CD4-positive, alpha-beta T cell (primary cell): ENCODE results near the gene SCAMP5. TPM values are rescaled to one million over a fixed set of nuclear protein-coding genes. Genes with fewer than 3 reads are reported as not detected.
A peak's percentile ranks its signal among the peaks of the same experiment; 100 is the strongest.

Source experiments
- ATAC-seq: fragments of 200-7000 bp; cut with Tn5 transposase; one replicate; pipeline ENCODE4 v1.10.0; 2022; ENCODE audit warnings: mild to moderate bottlenecking; ENCODE audit not compliant: poor library complexity
- CTCF ChIA-PET: fragments of 350-600 bp; sonication (Branson Sonifier 250); formaldehyde crosslinking; loops from one replicate; lab custom pipeline; 2021; ENCODE audit warnings: antibody characterized with exemption, inconsistent platforms; lab: Charles Lee
- POLR2A ChIA-PET: fragments of 350-600 bp; sonication (Branson Sonifier 250); formaldehyde crosslinking; loops from one replicate; lab custom pipeline; 2021; ENCODE audit warnings: antibody characterized with exemption, inconsistent platforms; lab: Charles Lee
- DNase-seq, 14 experiments: peaks; one replicate each; pipeline ENCODE4 v3.0.0-alpha.2; 2013 to 2020; ENCODE audit warnings: mixed read lengths in 2 of 14
- H3K27ac ChIP-seq, 2 donors: one replicate each; pipeline versions ENCODE4 v1.5.1 to v1.7.0; 2013; ENCODE audit warnings: low read length in 2 of 2, low read depth in 1 of 2, mild to moderate bottlenecking in 1 of 2
- H3K27me3 ChIP-seq, 2 experiments: 1 replicate in 1 of 2; 2 replicates in 1 of 2; pipeline versions ENCODE4 v1.6.1 to v1.7.0; 2013; ENCODE audit warnings: low read length in 2 of 2, control low read depth in 1 of 2, mild to moderate bottlenecking in 1 of 2, moderate library complexity in 1 of 2; ENCODE audit not compliant: insufficient read depth in 2 of 2, control insufficient read depth in 1 of 2
- H3K36me3 ChIP-seq: one replicate; pipeline ENCODE4 v1.6.1; 2013; ENCODE audit warnings: low read length, control low read depth; ENCODE audit not compliant: insufficient read depth
- H3K4me1 ChIP-seq: one replicate; pipeline ENCODE4 v1.6.1; 2013; ENCODE audit warnings: low read length, control low read depth; ENCODE audit not compliant: insufficient read depth
- H3K4me3 ChIP-seq: one replicate; pipeline ENCODE4 v1.5.1; 2013; ENCODE audit warnings: mild to moderate bottlenecking, low read length, moderate library complexity
- H3K9me3 ChIP-seq, 2 experiments: 1 replicate in 1 of 2; 2 replicates in 1 of 2; pipeline versions ENCODE4 v1.6.1 to v1.7.0; 2013; ENCODE audit warnings: low read length in 2 of 2, mild to moderate bottlenecking in 2 of 2, control low read depth in 1 of 2, moderate library complexity in 1 of 2; ENCODE audit not compliant: control insufficient read depth in 1 of 2, insufficient read depth in 1 of 2
- H3K27ac Mint-ChIP-seq: one replicate; pipeline ENCODE4 v1.8.0; 2020; ENCODE audit warnings: mixed read lengths
- H3K27me3 Mint-ChIP-seq: one replicate; pipeline ENCODE4 v1.8.0; 2021; ENCODE audit warnings: mixed read lengths
- H3K36me3 Mint-ChIP-seq: one replicate; pipeline ENCODE4 v1.8.0; 2021; ENCODE audit warnings: low read depth, mixed read lengths
- H3K4me1 Mint-ChIP-seq: one replicate; pipeline ENCODE4 v1.8.0; 2021; ENCODE audit warnings: low read depth, mixed read lengths
- H3K4me3 Mint-ChIP-seq: one replicate; pipeline ENCODE4 v1.8.0; 2020; ENCODE audit warnings: mild to moderate bottlenecking, mixed read lengths
- H3K9me3 Mint-ChIP-seq: one replicate; pipeline ENCODE4 v1.8.0; 2020; ENCODE audit warnings: mixed read lengths
- intact Hi-C, 2 experiments: fragments of 100-400 bp; cut with DNase I in 1 of 2; cut with micrococcal nuclease in 1 of 2; formaldehyde crosslinking; loops; one replicate each; pipeline versions ENCODE4 v1.15.1 to v1.9.0; 2023 to 2025; cut with DNase I, micrococcal nuclease
- total RNA-seq, 174 experiments: library from RNA in 2 of 174; stranded (reverse) in 2 of 174; gene quantifications; one replicate each; pipeline ENCODE4 v1.2.3 and lab custom pipeline; 2021 to 2026
- TF ChIP-seq, protein P1 (sequence below): fragments of 200-600 bp; IDR thresholded peaks from one replicate; pipeline ENCODE4 v1.8.0; 2022; ENCODE audit warnings: antibody characterized with exemption, mild to moderate bottlenecking

SCAMP5 gene
- total RNA-seq, 2 experiments from 2014 or later, result 5.7 to 6.4 TPM

DNA sequence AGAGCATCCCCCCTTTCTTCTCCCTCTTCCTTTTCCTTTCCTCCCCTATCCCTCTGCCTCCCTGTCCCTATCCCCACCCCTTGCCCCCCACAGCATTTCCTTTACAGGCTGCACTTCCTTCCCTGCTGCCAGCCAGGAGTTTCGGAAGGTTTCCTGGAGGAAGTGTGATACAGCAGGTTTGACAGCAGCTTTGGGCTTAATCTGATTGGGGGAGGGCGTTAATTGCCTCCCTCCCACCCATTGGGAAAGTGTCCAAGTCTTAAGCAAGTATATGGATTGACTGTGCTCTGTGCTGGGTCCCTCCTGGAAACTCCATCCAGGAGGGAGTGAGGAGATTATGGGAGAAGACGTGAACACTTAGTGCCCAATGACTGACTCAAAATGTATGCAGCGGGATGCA is 1.8 kb downstream of the SCAMP5 start:
- no peak overlapping the region for H3K4me3 ChIP-seq
- DNase-seq, result no peak
- intact Hi-C loops, result loop anchor here (5.0 to 10.0 kb wide), 2 partner anchors 60 to 458 kb away; partner anchors contain the start of genes COX5A (in 1 of the 2) and SIN3A (in 1 of the 2)
- Mint-ChIP-seq H3K4me3 (peak overlapping the region; percentile 87), H3K27me3 (peaks cover 19% of the 10 kb centered on the region), H3K27ac (no peak overlapping the region), H3K9me3 (no peaks in the 10 kb centered on the region), H3K36me3 (no peaks in the 10 kb centered on the region), H3K4me1 (peaks cover 22% of the 10 kb centered on the region)
- no peaks in the 10 kb centered on the region for H3K36me3 ChIP-seq
- no peaks in the 10 kb centered on the region for H3K9me3 ChIP-seq
- peaks cover 24 to 26% of the 10 kb centered on the region in 2 experiments for H3K27me3 ChIP-seq
- POLR2A ChIA-PET, result no interaction called here
- no peak for ATAC-seq
- H3K4me1 ChIP-seq, result peaks cover 16% of the 10 kb centered on the region
- TF ChIP-seq, protein P1, sequence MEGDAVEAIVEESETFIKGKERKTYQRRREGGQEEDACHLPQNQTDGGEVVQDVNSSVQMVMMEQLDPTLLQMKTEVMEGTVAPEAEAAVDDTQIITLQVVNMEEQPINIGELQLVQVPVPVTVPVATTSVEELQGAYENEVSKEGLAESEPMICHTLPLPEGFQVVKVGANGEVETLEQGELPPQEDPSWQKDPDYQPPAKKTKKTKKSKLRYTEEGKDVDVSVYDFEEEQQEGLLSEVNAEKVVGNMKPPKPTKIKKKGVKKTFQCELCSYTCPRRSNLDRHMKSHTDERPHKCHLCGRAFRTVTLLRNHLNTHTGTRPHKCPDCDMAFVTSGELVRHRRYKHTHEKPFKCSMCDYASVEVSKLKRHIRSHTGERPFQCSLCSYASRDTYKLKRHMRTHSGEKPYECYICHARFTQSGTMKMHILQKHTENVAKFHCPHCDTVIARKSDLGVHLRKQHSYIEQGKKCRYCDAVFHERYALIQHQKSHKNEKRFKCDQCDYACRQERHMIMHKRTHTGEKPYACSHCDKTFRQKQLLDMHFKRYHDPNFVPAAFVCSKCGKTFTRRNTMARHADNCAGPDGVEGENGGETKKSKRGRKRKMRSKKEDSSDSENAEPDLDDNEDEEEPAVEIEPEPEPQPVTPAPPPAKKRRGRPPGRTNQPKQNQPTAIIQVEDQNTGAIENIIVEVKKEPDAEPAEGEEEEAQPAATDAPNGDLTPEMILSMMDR, result no peak
- H3K27ac ChIP-seq, result no peak overlapping the region
- CTCF ChIA-PET, result no interaction called here

DNA sequence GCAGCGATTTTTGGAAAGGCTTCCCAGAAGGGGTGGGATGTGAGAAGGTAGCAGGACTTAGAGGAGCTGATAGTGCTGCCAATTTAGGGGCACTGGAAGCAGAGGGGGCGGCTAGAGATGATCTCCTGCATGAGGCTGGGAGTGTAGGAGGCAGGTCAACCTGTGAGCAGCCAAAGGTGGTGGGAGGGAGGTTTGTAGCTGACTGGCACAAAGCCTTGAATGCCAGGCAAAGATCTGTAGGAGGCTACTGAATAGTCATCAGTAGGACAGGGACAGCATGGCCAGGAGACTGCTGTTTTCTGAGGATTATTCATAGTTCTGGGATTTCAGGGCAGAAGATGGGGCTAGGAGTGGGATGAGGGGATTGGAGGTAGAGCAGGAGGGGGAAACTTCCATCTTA is 2.2 kb downstream of the SCAMP5 start:
- POLR2A ChIA-PET, result no interaction called here
- CTCF ChIA-PET, result no interaction called here
- Mint-ChIP-seq H3K27me3 (peaks cover 19% of the 10 kb centered on the region), H3K36me3 (no peaks in the 10 kb centered on the region), H3K4me1 (peaks cover 22% of the 10 kb centered on the region), H3K27ac (no peak overlapping the region), H3K4me3 (peak overlapping the region; percentile 63), H3K9me3 (no peaks in the 10 kb centered on the region)
- DNase-seq, result no peak
- TF ChIP-seq, protein P1, result no peak
- H3K4me3 ChIP-seq, result no peak overlapping the region
- H3K27me3 ChIP-seq, result peaks cover 24 to 26% of the 10 kb centered on the region in 2 experiments
- no peak for ATAC-seq
- H3K27ac ChIP-seq, result no peak overlapping the region
- intact Hi-C loops, result loop anchor here (5.0 to 10.0 kb wide), 2 partner anchors 60 to 457 kb away; partner anchors contain the start of genes COX5A (in 1 of the 2) and SIN3A (in 1 of the 2)
- peaks cover 16% of the 10 kb centered on the region for H3K4me1 ChIP-seq
- H3K9me3 ChIP-seq, result no peaks in the 10 kb centered on the region
- H3K36me3 ChIP-seq, result no peaks in the 10 kb centered on the region

DNA sequence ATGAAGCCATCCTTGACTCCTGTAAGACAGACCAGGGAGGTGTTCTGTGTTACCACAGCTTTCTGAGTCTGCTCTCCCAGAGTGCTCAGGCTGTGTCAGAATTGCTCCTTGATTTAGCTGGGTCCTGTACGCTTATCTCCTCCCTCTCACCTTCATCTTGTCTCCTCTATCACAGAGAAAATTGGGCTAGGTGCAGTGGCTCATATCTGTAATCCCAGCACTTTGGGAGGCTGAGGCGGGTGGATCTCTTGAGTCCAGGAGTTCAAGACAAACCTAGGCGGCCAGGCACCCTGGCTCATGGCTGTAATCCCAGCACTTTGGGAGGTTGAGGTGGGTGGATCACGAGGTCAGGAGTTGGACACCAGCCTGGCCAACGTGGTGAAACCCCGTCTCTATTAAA is 5.9 kb downstream of the SCAMP5 start:
- DNase-seq (no peak), ATAC-seq (no peak)
- Histone ChIP-seq H3K27me3 (peaks cover 20 to 25% of the 10 kb centered on the region in 2 experiments), H3K9me3 (no peaks in the 10 kb centered on the region), H3K4me1 (peaks cover 3% of the 10 kb centered on the region), H3K4me3 (no peak overlapping the region), H3K36me3 (no peaks in the 10 kb centered on the region), H3K27ac (no peak overlapping the region)
- CTCF ChIA-PET, result no interaction called here
- Mint-ChIP-seq H3K4me3 (no peak overlapping the region), H3K9me3 (no peaks in the 10 kb centered on the region), H3K27me3 (peaks cover 16% of the 10 kb centered on the region), H3K27ac (no peak overlapping the region), H3K36me3 (no peaks in the 10 kb centered on the region), H3K4me1 (peaks cover 11% of the 10 kb centered on the region)
- POLR2A ChIA-PET, result no interaction called here
- TF ChIP-seq, protein P1, result no peak
- intact Hi-C loops, result no loop called here
